Erythroblast (primary cell): Measurements from ENCODE around the gene CUBN.

Experiments used
- DNase-seq, 2 experiments: peaks; one replicate each; lab custom pipeline; 2025; lab: John Stamatoyannopoulos, UW
- GATA1 ChIP-seq: IDR thresholded peaks from 2 replicates; pipeline ENCODE4 v1.6.1; 2011; ENCODE audit warnings: low read depth, mild to moderate bottlenecking, control low read depth, low read length, moderate library complexity
- POLR2A ChIP-seq: IDR thresholded peaks from 2 replicates; pipeline ENCODE4 v1.6.1; 2011; ENCODE audit warnings: mild to moderate bottlenecking, low read length

The CUBN gene

DNA sequence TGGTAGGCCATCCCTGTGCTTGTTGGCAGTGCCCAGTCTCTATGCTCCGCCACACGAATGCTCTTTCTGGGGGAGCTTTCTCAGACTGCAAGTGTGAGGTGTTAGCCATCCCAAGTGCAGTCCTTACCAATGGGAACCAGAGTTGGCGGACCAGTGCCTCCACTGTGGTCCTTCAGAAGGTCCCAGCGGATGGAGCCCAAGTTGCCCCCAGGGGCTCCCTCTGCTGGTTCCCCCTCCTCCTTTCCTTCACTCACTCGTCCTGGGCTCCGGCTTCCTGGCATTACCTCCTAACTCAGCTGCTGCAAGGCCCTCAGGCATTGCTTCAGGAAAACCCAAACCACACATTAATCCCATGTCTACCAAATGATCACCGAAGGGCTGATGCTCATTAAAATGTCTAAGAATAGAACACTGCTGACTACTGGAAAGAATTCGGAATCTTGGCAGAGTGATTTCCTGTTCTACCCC lies 139.8 kb downstream of the CUBN start:
- TF ChIP-seq POLR2A (no peak), GATA1 (no peak)
- no peak for DNase-seq

GRCh38 chr10:16988900-16989299 lies 140.7 kb downstream of the CUBN start:
- TF ChIP-seq GATA1 (no peak), POLR2A (no peak)
- no peak for DNase-seq

GRCh38 chr10:16987976-16988610 lies 141.5 kb downstream of the CUBN start:
- no peak for TF ChIP-seq GATA1
- TF ChIP-seq POLR2A, result no peak
- DNase-seq, result no peak

DNA sequence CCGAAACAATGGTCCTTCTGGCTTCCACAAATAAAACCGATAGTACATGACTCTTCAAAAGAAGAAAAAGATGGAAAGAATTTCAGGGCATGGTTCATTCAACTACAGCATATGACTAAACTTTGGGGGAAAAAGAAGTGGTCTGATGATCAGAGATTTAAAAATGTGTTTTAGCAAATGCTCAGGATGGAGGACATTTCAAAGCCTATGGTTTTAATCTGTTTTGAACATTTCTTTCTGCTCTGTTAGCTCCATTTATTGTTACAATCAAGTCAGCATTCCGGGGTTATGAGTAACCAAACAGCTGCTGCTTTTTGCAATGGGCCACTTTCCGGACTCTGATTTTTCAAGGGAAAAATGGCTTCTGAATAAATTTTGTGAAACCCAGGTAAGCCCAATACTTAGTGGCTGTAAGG lies 142.4 kb downstream of the CUBN start:
- no peak for DNase-seq
- TF ChIP-seq GATA1, result no peak
- no peak for TF ChIP-seq POLR2A

DNA sequence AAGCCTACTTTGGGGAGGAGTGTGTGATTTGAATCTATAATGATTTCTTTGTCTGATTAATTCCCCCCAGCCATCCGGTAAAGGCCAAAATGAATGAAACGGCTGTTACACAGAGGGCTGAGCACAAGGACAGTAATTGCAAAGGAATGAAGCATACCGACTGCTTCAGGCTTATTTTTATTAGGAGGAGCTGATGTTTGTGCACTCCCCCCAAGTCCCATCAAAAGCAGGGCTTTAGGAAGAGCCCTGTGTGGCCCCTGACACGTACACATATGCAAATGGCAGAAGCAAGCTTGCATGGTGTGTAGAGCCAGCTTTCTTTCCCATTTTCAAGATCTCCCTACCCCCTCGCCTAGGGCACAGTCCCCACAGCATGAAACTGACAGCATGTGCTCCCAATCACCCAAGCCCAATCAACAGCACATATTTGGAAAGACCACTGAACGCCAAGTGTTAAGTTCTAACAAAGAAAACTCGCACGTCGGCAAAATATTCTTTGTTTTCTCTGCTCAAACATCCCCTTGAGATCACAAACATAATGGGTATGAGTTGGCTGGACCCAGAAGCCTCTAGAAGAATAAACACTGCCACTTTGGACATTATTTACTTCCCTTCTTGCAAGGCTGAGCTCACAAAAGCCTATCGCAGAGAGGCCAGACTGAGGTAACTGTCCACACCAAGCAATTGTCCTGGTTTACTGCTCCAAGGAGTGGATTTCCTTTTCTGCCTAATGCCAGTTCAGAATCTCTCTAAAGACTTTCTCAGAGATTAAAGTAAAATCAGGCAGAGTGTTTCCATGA lies 143.0 kb downstream of the CUBN start:
- TF ChIP-seq POLR2A, result no peak
- no peak for TF ChIP-seq GATA1
- DNase-seq, result no peak

DNA sequence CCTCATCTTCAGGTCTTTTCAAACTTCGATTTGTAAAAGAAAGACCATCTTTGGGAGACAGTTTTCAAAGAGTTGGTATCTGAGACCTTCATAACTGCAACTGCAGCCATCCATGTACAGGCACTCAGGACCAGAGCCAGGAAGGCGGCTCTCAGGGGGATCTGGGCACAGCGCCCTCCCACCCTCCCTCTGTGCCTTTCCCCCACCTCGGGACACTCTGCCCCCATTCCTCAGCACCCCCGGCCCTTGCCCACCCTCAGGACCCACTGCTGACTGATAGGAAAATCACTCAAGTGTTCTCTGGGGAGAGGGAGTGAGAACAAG lies 143.6 kb downstream of the CUBN start:
- TF ChIP-seq POLR2A, result no peak
- TF ChIP-seq GATA1, result no peak
- no peak for DNase-seq

- DNase-seq, result no peak
- TF ChIP-seq GATA1 (no peak), POLR2A (no peak)
Observed at GRCh38 chr10:16984242-16984641, 145.4 kb downstream of the CUBN start.

DNA sequence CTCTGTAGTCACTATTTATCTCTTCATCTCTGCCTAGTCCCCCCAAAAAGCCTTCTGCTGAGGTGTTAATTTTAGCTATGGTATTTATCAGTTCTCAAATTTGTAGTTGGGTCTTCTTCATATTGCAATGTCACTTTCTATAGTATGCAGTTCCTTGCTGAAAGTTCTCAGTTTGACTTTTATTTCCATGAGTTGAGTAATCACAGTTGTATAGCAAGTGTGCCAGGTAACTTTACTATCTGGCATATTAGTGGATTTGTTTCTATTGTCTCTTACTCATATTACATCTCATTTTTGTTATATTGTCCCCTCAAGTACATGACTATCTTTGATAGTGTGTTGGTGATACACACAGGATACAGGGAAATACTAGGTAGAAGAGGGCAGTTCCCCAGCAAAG lies 152.8 kb downstream of the CUBN start:
- DNase-seq, result no peak
- TF ChIP-seq POLR2A (no peak), GATA1 (no peak)

GRCh38 chr10:16975188-16975587 lies 154.4 kb downstream of the CUBN start:
- DNase-seq, result no peak
- TF ChIP-seq POLR2A, result no peak
- no peak for TF ChIP-seq GATA1

DNA sequence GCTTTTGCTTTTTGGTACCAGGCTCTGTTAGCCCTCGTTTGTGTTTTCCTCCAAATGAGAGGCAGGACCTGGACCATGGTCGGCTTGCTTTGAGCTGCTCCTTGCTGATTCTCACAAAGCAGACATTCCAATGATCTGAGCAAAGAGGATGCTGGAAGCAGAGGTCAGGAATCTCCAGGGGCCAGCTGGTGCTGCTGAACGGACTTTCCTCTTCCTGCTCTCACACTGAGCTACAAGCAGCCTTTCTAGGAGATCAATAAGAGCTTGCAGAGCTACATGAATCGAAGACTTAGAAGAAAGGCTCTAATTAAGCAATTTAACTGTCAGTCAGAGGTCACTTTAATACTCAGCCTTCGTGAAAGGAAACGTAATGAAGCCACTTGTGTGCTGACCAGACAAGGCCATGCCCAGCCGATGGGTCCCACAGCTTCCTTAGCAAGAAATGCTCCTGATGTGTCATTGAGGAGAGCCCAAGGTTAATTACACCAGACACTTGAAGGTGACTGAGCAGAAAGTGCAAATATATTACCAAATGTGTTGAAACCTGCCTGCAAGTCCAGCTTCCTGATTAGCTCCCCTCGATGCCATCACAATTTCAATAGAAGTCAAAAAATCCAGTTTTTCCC lies 161.1 kb downstream of the CUBN start:
- TF ChIP-seq POLR2A (no peak), GATA1 (no peak)
- DNase-seq, result no peak

DNA sequence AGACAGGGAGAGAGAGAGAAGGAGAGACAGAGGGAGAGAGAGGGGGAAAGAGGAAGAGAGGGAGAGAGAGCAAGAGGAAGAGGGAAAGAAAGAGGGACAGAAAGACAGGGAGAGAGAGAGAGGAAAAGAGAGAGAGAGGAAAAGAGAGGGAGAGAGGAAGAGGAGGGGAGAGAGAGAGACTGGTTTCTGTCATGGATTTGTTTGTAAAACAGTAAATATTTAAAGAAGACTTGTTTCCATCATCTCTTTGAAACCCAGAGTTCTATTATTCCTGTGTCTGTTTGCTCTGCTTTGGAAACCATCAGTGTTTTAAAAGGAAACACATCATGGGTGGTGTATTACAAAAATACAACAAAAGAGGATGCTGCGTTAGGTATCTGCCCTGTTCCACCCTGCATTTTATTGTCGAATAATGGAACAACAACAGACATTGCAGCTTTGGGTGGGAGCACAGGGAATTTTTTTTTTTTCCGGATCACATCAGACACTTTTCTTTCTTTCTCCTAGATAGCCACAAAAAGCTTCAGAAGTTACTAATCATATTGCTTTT lies 161.7 kb downstream of the CUBN start:
- DNase-seq, result no peak
- no peak for TF ChIP-seq POLR2A
- TF ChIP-seq GATA1, result no peak

DNA sequence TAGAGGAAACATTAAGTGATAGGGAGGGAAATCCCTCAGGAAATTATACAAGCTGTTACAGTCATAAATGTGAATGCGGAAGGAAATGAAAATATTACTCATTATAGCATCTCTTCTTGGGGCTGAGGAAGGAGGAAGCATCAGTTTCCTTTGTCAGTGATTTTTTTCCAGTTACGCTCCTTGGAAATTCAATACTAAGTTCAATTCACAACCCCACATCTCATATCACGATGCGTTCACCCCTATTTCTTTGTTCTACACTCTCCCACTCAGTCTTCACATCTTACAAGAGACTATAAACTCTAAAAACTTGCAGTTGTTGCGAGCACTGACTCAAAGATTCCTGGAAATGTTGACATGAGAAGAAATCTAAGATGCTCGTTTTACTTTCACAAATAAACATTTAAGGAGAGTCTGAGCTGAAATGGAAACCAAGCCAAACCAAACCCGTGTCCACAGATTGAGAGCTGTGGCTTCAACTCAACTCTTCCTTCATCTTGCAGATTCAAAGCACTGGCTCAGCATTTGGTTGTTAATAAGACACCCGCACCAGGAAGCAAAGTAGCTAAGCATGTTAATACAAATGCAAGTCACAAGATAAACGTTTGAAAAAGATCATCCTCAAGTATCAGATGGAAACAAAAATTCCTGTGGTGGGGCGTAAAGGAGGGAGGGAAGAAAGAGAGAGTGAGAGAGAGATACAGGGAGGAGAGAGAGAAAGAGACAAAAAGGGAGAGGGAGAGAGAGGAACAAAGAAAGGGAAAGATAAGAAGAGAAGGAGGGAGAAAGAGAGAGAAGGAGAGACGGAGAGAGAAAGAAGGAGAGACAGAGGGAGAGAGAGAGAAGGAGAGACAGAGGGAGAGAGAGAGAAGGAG lies 162.4 kb downstream of the CUBN start:
- TF ChIP-seq POLR2A (no peak), GATA1 (no peak)
- DNase-seq, result no peak
